Nephron (organoid): ENCODE data around the gene VAV2.

Experiments used
- H3K27ac Mint-ChIP-seq, 3 experiments: 2 replicates each; pipeline ENCODE4 v1.8.0; 2020; ENCODE audit warnings: mixed read lengths in 3 of 3, mild to moderate bottlenecking in 2 of 3, moderate library complexity in 1 of 3
- H3K27me3 Mint-ChIP-seq: 2 replicates; pipeline ENCODE4 v1.8.0; 2021; ENCODE audit warnings: low read depth, mild to moderate bottlenecking, moderate library complexity, mixed read lengths
- H3K36me3 Mint-ChIP-seq: 2 replicates; pipeline ENCODE4 v1.8.0; 2020; ENCODE audit warnings: low read depth, mixed read lengths
- H3K4me1 Mint-ChIP-seq: 2 replicates; pipeline ENCODE4 v1.8.0; 2020; ENCODE audit warnings: mixed read lengths
- H3K4me3 Mint-ChIP-seq, 3 experiments: 2 replicates each; pipeline ENCODE4 v1.8.0; 2020; ENCODE audit warnings: mild to moderate bottlenecking in 3 of 3, mixed read lengths in 3 of 3, moderate library complexity in 2 of 3
- H3K9me3 Mint-ChIP-seq: 2 replicates; pipeline ENCODE4 v1.8.0; 2020; ENCODE audit warnings: mixed read lengths
- TF ChIP-seq, protein P1 (sequence below), 3 experiments: fragments of 200-600 bp; sonication (generic); IDR thresholded peaks; one replicate each; pipeline ENCODE4 v1.5.0; 2021; ENCODE audit warnings: antibody characterized with exemption in 3 of 3; ENCODE audit not compliant: unreplicated experiment in 3 of 3

The VAV2 gene

GRCh38 chr9:133836818-133837217 is 155.3 kb downstream of the VAV2 start:
- TF ChIP-seq, protein P1, sequence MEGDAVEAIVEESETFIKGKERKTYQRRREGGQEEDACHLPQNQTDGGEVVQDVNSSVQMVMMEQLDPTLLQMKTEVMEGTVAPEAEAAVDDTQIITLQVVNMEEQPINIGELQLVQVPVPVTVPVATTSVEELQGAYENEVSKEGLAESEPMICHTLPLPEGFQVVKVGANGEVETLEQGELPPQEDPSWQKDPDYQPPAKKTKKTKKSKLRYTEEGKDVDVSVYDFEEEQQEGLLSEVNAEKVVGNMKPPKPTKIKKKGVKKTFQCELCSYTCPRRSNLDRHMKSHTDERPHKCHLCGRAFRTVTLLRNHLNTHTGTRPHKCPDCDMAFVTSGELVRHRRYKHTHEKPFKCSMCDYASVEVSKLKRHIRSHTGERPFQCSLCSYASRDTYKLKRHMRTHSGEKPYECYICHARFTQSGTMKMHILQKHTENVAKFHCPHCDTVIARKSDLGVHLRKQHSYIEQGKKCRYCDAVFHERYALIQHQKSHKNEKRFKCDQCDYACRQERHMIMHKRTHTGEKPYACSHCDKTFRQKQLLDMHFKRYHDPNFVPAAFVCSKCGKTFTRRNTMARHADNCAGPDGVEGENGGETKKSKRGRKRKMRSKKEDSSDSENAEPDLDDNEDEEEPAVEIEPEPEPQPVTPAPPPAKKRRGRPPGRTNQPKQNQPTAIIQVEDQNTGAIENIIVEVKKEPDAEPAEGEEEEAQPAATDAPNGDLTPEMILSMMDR (IDR thresholded peaks at IDR 0.05; ENCODE audit: unreplicated experiment in 3 of 3), result no peak
- no peak overlapping the region for H3K27ac Mint-ChIP-seq
- no peaks in the 10 kb centered on the region for H3K9me3 Mint-ChIP-seq
- H3K4me3 Mint-ChIP-seq, result no peak overlapping the region
- H3K4me1 Mint-ChIP-seq, result peaks cover 42% of the 10 kb centered on the region
- peaks cover 5% of the 10 kb centered on the region for H3K27me3 Mint-ChIP-seq
- no peaks in the 10 kb centered on the region for H3K36me3 Mint-ChIP-seq

DNA sequence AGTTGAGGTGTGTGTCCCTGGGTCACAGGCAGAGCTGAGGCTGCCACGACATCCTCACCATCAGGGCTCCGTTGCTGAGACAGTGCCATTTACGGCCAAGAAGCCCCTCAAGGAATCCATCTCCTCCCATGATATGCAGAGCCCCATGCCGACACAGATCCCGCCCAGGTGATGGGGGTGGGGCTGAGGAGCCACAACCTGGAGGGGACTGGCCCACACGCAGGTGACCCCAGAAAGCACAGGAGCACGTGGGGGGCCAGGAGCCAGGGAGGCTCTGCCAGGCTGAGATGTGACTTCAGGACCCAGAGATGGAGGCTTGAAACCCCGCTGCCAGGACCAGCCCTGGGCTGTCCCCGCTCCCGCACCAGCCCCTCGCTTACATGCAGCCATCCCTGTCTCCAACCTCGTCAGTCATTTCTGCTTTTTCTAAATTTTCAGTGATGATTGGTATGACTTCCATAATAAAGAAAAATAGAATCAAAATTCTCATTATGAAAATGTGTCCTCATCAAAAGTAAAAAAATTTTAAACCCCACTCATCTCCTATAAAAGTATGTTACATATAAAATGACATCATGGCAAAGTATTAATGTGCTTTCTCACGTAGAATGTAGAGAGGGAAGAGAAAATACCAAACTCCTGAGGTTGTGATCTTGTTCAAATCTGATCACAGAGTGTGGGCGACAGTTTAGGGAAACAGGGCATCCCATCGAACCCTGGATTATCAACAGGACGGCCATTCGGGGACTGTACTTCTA is 155.9 kb downstream of the VAV2 start:
- Mint-ChIP-seq H3K4me1 (peaks cover 36% of the 10 kb centered on the region), H3K4me3 (no peak overlapping the region), H3K9me3 (no peaks in the 10 kb centered on the region), H3K27ac (peak overlapping the region in 1 of 3 experiments; percentile 46), H3K27me3 (peaks cover 5% of the 10 kb centered on the region), H3K36me3 (no peaks in the 10 kb centered on the region)
- TF ChIP-seq, protein P1 (IDR thresholded peaks at IDR 0.05; ENCODE audit: unreplicated experiment in 3 of 3), result no peak

- H3K27ac Mint-ChIP-seq, result peak overlapping the region in 1 of 3 experiments; percentile 12
- H3K27me3 Mint-ChIP-seq, result peaks cover 5% of the 10 kb centered on the region
- H3K4me3 Mint-ChIP-seq, result no peak overlapping the region
- H3K36me3 Mint-ChIP-seq, result peaks cover 6% of the 10 kb centered on the region
- TF ChIP-seq, protein P1 (IDR thresholded peaks at IDR 0.05; ENCODE audit: unreplicated experiment in 3 of 3), result no peak
- H3K4me1 Mint-ChIP-seq, result peaks cover 35% of the 10 kb centered on the region
- H3K9me3 Mint-ChIP-seq, result no peaks in the 10 kb centered on the region
Measured at GRCh38 chr9:133835262-133835901, 156.7 kb downstream of the VAV2 start.

DNA sequence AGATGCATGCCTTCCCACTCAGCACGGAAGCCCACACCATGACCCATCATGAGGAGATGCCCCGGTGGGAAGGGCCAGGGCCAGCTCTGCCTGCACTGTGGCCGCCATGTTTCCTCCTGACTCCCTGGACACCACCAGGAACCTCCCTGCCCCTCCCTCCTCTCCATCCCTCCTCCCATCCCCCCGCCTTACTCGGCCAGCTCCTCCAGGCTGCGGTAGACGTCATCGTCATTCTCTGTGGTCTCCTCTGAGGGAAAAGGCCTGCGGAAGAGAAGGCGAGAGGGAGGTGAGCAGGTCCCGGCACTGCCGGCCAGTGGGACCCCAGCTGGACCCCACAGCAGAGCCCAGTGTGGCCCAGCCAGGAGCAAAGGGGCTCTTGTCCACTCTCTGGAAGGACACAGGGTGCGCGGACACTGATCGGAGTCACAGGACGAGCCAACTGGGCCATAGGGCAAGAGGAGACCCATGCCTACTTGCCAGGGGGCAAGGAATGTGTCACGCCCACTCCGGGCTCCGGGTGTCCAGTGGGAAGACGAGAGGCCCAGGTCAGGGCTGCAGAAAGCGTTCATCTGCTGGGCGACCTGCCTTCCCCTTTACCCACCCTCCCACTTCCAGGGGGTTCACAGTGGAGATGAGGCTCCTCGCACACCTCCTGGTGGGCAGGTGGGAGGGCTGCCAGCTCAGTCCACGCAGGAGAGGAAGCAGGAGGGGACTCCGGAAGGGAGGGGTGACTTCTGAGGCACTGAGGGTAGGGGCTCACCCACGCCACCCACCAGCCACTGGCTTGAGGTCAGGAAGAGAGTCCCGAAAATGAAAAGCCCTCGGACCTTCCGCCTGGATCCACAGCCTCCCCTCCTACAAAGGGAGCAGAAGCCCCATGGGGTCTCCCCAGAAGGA is 157.8 kb downstream of the VAV2 start:
- H3K4me1 Mint-ChIP-seq, result peaks cover 38% of the 10 kb centered on the region
- TF ChIP-seq, protein P1 (IDR thresholded peaks at IDR 0.05; ENCODE audit: unreplicated experiment in 3 of 3), result no peak
- H3K36me3 Mint-ChIP-seq, result peaks cover 8% of the 10 kb centered on the region
- no peaks in the 10 kb centered on the region for H3K9me3 Mint-ChIP-seq
- H3K4me3 Mint-ChIP-seq, result no peak overlapping the region
- peaks cover 7% of the 10 kb centered on the region for H3K27me3 Mint-ChIP-seq
- no peak overlapping the region for H3K27ac Mint-ChIP-seq

- no peak overlapping the region for H3K4me3 Mint-ChIP-seq
- H3K9me3 Mint-ChIP-seq, result no peaks in the 10 kb centered on the region
- peaks cover 3% of the 10 kb centered on the region for H3K27me3 Mint-ChIP-seq
- H3K27ac Mint-ChIP-seq, result no peak overlapping the region
- peaks cover 40% of the 10 kb centered on the region for H3K4me1 Mint-ChIP-seq
- H3K36me3 Mint-ChIP-seq, result peaks cover 8% of the 10 kb centered on the region
- TF ChIP-seq, protein P1 (IDR thresholded peaks at IDR 0.05; ENCODE audit: unreplicated experiment in 3 of 3), result no peak
Measured at GRCh38 chr9:133833388-133834025, 158.6 kb downstream of the VAV2 start.
